H1 (cell line): ENCODE measurements around the gene ACADSB. TPM values are rescaled to one million over a fixed set of nuclear protein-coding genes. Genes with fewer than 3 reads are reported as not detected.

Experiments
- CHD7 ChIP-seq: fragments of 300-600 bp; sonication (generic); IDR thresholded peaks from 2 replicates; pipeline ENCODE4 v1.7.1; 2012; ENCODE audit warnings: low read length, moderate library complexity, mild to moderate bottlenecking, inconsistent platforms; ENCODE audit not compliant: insufficient replicate concordance
- polyA plus RNA-seq, 7 experiments: library from polyadenylated mRNA; depleted of rRNA in 3 of 7; stranded (reverse) in 5 of 7; unstranded in 2 of 7; fragments of >200 nt in 5 of 7; fragments of 200-250 nt in 2 of 7; gene quantifications; 1 replicate in 5 of 7; 2 replicates in 1 of 7; 4 replicates in 1 of 7; pipeline versions ENCODE4 v1.2.1 to v1.2.3, GENCODE V29; 2011 to 2013; ENCODE audit warnings: missing spikeins in 2 of 7, mixed read lengths in 2 of 7
- total RNA-seq: library from RNA; stranded (reverse); fragmentation: NEBNext Ultra II Directional; extraction: Animal tissue kit (Norgen Biotek cat#: 25700); gene quantifications from 2 replicates; pipeline ENCODE4 v1.2.1, GENCODE V29; 2021
- TF ChIP-seq, protein P1 (sequence below): IDR thresholded peaks from 2 replicates; pipeline ENCODE4 v1.6.1; 2012; ENCODE audit warnings: low read length, inconsistent platforms

Gene ACADSB
- total and polyA plus RNA-seq, 2 of the 8 experiments (the other 6 are each of a cell fraction or from before 2014, with no cell fraction given) = 5.6 to 11.2 TPM

DNA sequence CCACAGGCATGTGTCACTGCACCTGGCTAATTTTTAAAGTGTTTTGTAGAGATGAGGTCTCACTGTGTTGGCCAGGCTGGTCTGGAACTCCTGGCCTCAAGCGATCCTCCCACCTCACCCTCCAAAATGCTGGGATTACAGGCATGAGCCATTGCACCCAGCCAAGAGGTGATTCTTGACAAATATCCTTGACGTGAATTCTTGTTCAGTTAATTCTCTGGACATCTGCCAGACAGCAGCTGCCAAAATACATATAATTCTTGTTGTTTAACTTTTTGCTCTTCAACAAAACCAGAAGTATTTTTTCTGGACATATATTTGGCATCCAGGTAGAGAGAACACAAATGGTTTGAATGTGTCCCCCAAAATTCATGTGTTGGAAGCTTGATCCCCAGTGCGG, 3.2 kb downstream of the ACADSB start (continued):
- no peak for TF ChIP-seq CHD7
- TF ChIP-seq, protein P1, sequence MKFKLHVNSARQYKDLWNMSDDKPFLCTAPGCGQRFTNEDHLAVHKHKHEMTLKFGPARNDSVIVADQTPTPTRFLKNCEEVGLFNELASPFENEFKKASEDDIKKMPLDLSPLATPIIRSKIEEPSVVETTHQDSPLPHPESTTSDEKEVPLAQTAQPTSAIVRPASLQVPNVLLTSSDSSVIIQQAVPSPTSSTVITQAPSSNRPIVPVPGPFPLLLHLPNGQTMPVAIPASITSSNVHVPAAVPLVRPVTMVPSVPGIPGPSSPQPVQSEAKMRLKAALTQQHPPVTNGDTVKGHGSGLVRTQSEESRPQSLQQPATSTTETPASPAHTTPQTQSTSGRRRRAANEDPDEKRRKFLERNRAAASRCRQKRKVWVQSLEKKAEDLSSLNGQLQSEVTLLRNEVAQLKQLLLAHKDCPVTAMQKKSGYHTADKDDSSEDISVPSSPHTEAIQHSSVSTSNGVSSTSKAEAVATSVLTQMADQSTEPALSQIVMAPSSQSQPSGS = no peak
